Stimulated activated CD4-positive, alpha-beta T cell treated with anti-CD3 and anti-CD28 coated beads, Interleukin-4, amount 100 ng/mL, for 1 hour (primary cell): ENCODE measurements around the gene DPH2.

Experiments
- DNase-seq: peaks from one replicate; pipeline ENCODE4 v3.0.0-alpha.2; 2020

Gene DPH2

GRCh38 chr1:44008259-44008658 is 38.4 kb downstream of the DPH2 start:
- DNase-seq = no peak

GRCh38 chr1:44010935-44011471 is 41.2 kb downstream of the DPH2 start:
- no peak for DNase-seq

- no peak for DNase-seq
These were observed 42.6 kb downstream of the DPH2 start for GRCh38 chr1:44012404-44012803.

GRCh38 chr1:44012941-44013609 is 43.3 kb downstream of the DPH2 start:
- DNase-seq = no peak

GRCh38 chr1:44013949-44014348 is 44.1 kb downstream of the DPH2 start:
- DNase-seq = no peak

GRCh38 chr1:44014365-44015104 is 44.7 kb downstream of the DPH2 start:
- no peak for DNase-seq

- no peak for DNase-seq
These were observed 45.4 kb downstream of the DPH2 start for GRCh38 chr1:44015206-44015605.

- no peak for DNase-seq
These were observed 46.5 kb downstream of the DPH2 start for GRCh38 chr1:44016041-44016889.

GRCh38 chr1:44016890-44017400 is 47.1 kb downstream of the DPH2 start:
- DNase-seq = no peak

GRCh38 chr1:44019466-44019948 is 49.7 kb downstream of the DPH2 start:
- no peak for DNase-seq

GRCh38 chr1:44020464-44020863 is 50.7 kb downstream of the DPH2 start:
- DNase-seq = no peak

- no peak for DNase-seq
These were observed 51.3 kb downstream of the DPH2 start for GRCh38 chr1:44021156-44021555.

GRCh38 chr1:44021581-44022321 is 51.9 kb downstream of the DPH2 start:
- DNase-seq = no peak
